ENCODE results near the gene PTTG1IP.

The PTTG1IP gene

DNA sequence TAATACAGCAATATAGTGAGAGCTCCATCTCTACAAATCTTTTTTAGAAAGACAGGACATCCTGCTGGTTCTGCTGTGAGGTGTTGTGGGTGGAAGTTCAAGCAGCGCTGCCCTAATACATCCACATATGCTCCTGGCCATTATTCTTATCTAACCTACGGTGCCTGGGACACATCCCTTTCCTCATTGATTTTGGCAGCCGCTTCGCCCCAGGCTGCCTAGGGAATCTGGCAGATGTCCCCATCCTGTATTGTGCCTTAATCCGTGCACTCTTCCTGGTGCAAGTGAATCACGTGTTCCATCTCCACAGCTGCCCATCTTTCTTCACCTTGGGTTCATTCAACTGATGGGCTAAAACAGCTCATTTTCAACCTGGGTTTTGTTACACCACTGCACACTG is 68.7 kb downstream of the PTTG1IP start:
- DNase-seq (ENCODE audit: extremely low read depth, low read depth): no peak
- TF ChIP-seq, protein P1, sequence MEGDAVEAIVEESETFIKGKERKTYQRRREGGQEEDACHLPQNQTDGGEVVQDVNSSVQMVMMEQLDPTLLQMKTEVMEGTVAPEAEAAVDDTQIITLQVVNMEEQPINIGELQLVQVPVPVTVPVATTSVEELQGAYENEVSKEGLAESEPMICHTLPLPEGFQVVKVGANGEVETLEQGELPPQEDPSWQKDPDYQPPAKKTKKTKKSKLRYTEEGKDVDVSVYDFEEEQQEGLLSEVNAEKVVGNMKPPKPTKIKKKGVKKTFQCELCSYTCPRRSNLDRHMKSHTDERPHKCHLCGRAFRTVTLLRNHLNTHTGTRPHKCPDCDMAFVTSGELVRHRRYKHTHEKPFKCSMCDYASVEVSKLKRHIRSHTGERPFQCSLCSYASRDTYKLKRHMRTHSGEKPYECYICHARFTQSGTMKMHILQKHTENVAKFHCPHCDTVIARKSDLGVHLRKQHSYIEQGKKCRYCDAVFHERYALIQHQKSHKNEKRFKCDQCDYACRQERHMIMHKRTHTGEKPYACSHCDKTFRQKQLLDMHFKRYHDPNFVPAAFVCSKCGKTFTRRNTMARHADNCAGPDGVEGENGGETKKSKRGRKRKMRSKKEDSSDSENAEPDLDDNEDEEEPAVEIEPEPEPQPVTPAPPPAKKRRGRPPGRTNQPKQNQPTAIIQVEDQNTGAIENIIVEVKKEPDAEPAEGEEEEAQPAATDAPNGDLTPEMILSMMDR (IDR thresholded peaks at IDR 0.05; ENCODE audit: low read depth, low read length, missing control alignments): no peak
- no peak overlapping the region for H3K4me3 ChIP-seq (replicated peaks; ENCODE audit: low read depth, low read length)

DNA sequence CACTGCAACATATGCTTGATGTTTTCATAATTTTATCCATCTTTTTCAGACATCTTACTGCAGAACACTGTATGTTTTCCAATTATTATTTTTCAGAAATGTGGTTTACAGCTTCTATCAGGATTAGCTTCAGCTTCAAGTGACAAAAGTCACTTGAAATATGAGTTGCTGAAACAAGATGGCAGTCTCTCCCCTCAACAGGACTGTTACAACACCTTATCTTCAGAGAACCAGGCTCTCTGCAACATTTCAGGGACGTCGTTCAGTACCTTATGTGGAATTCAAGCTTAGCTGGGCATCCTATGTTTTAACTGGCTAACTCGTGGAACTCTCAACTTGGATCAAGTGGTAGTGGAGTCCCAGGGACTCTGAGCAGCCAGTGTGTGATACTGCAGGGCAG is 69.8 kb downstream of the PTTG1IP start:
- TF ChIP-seq, protein P1 (IDR thresholded peaks at IDR 0.05; ENCODE audit: low read depth, low read length, missing control alignments): no peak
- DNase-seq (ENCODE audit: extremely low read depth, low read depth): no peak
- H3K4me3 ChIP-seq (replicated peaks; ENCODE audit: low read depth, low read length): no peak overlapping the region

DNA sequence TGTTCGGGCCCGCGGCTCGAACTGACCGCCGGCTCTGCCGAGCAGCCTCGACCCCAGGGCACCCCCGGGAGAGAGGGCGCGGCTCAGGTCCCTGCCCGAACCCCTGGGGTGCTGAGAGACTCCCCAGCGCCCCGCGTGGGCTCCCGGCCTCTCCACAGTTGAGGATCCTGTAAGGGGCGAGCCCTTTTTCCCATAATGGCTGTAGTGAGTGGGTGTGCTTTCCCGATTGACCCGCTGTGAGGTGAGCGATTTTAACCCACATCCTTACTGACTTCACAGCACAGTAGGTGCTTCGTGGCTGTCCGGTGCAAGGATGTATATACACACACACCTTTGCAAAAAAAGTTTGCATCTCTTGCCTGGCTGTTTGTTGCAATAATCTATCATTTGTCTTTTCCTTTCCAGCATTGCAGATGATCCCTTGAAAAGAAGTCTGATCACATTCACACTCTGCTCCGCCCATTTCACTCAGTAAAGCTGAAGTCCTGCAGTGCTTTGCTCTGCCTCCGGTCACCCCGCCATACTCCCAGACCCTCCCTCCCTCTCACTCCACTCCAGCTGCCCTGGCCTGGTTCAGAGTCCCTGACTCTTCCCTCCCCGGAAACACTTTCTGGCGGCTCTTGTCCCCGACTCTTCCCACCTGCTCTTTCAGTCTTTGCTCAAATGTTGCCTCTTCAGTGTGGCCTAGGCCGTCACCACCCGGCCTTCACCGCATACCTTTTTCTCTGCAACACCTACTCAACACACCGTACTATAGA is 70.9 kb downstream of the PTTG1IP start:
- no peak for DNase-seq (ENCODE audit: extremely low read depth, low read depth)
- TF ChIP-seq, protein P1 (IDR thresholded peaks at IDR 0.05; ENCODE audit: low read depth, low read length, missing control alignments): no peak
- peak overlapping the region; percentile 93 for H3K4me3 ChIP-seq (replicated peaks; ENCODE audit: low read depth, low read length)

DNA sequence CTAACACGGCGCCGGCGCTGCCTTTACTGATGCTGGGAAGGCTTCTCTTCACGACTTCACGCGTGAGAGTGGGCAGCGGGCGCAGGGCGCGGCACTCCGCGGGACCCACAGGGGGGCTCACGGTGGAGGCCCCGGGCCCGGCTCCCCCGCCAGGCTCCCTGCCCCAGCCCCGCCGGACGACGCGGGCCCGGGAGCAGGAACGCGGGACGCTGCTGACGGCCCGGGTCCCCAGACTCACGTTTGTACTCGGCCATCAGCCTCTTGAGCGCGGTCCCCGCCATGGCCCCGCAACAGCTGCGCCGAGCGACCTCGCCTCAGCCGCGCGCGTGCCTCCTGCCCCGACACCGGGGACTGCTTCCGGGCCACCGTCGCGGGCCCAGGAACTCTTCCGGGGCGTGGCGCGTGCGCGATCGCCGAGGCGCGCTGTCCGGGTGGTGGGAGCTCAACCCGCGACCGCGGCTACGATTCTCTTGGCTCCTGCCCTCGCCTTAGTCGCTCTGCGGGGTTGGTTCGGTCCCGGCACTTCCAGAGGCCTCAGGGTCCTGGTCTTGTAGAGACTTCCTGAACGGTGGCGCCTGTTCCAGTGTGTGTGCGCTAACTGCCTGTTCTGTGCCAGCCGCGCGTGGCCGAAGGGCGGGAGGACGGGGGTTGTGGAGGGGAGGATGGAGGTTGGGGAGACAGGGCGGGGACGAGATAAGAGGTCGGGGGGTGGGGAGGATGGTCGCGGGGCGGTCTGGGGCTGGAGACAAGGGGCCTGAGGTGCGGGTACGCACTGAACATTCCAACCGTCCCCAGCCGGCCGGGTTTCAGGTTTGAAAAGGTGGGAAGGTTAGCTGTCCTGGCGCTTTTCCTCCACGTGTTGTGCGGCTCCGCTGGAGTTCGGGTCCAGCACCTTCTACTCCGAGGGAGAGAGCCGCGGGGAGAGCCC is 71.8 kb downstream of the PTTG1IP start, which contains the start of gene UBE2G2:
Gene UBE2G2, minus strand, starts transcription at position 353 of the 928 bp plus-strand sequence. Its CDS starts 72 bp downstream, at position 281.
- peak within 1 kb of the TSS; percentile 93 for H3K4me3 ChIP-seq (replicated peaks; ENCODE audit: low read depth, low read length)
- TF ChIP-seq, protein P1 (IDR thresholded peaks at IDR 0.05; ENCODE audit: low read depth, low read length, missing control alignments): no peak
- no peak for DNase-seq (ENCODE audit: extremely low read depth, low read depth)

DNA sequence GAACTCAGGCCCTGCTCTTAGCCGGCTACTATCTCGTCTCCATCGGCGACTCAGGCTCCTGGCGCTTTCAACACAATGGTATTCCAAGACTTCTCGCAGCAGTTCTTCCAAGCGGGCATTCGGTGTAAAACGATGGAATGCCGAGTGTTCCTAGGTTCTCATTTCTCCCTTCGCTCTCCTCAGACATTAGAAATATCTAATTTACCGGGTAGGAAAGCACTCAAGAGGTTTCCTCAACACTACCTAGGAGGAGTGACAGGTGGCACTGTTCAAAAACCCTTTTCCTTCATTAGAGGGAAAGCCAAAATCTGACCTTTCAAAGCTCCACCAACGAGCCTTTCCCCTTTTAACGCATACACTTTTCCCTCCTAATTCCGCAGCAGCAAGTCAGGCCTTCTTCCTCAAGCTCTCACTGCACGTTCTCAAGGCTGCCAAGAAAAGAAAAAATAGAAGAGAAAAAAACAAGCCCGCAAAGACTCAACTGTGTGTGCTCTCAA is 72.5 kb downstream of the PTTG1IP start:
- no peak for DNase-seq (ENCODE audit: extremely low read depth, low read depth)
- TF ChIP-seq, protein P1 (IDR thresholded peaks at IDR 0.05; ENCODE audit: low read depth, low read length, missing control alignments): peak; percentile 27
- peak overlapping the region; percentile 93 for H3K4me3 ChIP-seq (replicated peaks; ENCODE audit: low read depth, low read length)

DNA sequence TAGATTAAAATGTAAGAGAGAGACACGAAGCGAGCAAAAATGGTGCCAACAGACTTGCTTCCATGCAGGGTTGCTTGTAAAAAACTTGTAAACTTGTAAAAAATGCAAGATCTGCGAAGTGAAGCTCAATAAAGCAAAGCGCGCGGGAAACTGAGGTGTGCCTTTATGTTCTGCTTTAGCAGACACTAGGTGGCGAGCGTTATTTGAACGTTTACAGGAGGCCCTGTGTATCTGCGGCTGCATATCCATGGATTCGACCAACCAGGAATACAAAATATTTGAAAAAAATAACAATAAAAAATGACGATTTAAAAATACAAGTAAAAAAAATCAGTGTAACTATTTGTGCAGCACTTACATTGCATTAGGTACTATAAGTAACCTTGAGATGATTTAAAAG is 73.4 kb downstream of the PTTG1IP start:
- peak overlapping the region; percentile 93 for H3K4me3 ChIP-seq (replicated peaks; ENCODE audit: low read depth, low read length)
- TF ChIP-seq, protein P1 (IDR thresholded peaks at IDR 0.05; ENCODE audit: low read depth, low read length, missing control alignments): peak; percentile 33
- DNase-seq (ENCODE audit: extremely low read depth, low read depth): no peak
